ENCODE data around the gene SHC4. TPM values are rescaled to one million over a fixed set of nuclear protein-coding genes. Genes with fewer than 3 reads are reported as not detected.

Gene SHC4
- polyA plus RNA-seq, 1 of the 3 experiments (the other 2 are of a cell fraction): 1.6 TPM

DNA sequence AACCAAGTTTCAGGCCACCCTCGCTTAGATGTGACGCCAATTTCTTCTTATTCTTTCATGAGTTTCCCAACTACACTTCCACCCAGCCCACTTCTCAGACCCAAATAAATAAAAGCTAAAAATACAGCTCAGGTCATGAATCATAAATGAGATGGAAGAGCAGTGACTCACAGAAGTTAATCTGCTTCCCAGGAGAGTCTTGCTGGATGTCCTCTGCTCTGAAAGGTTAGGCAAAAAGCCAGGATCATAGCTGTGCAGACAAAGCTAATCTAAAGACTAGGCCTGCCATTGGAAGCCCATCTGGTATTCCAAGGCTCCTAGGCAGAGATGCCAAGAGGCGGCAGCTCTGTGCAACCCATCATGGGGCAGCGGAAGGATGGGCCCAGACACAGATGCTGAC lies 24.1 kb downstream of the SHC4 start (continued):
- TF ChIP-seq TAF1 (IDR thresholded peaks at IDR 0.05; ENCODE audit: borderline replicate concordance, low read depth, low read length) (no peak), TCF12 (IDR thresholded peaks at IDR 0.05) (peak; percentile 88), GABPA (IDR thresholded peaks at IDR 0.05; ENCODE audit: low read depth) (no peak), RAD21 (IDR thresholded peaks at IDR 0.05; ENCODE audit: low read length) (no peak), CHD2 (IDR thresholded peaks at IDR 0.05; ENCODE audit: low read length, partially characterized antibody) (no peak), MEF2A (IDR thresholded peaks at IDR 0.05; ENCODE audit: borderline replicate concordance, low read depth) (peak; percentile 86), MXI1 (IDR thresholded peaks at IDR 0.05; ENCODE audit: low read depth, low read length) (no peak)
- TF ChIP-seq, protein P1, sequence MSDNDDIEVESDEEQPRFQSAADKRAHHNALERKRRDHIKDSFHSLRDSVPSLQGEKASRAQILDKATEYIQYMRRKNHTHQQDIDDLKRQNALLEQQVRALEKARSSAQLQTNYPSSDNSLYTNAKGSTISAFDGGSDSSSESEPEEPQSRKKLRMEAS (IDR thresholded peaks at IDR 0.05; ENCODE audit: low read depth): peak; percentile 64
- TF ChIP-seq, protein P2, sequence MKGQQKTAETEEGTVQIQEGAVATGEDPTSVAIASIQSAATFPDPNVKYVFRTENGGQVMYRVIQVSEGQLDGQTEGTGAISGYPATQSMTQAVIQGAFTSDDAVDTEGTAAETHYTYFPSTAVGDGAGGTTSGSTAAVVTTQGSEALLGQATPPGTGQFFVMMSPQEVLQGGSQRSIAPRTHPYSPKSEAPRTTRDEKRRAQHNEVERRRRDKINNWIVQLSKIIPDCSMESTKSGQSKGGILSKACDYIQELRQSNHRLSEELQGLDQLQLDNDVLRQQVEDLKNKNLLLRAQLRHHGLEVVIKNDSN (IDR thresholded peaks at IDR 0.05; ENCODE audit: borderline replicate concordance, low read depth): no peak

DNA sequence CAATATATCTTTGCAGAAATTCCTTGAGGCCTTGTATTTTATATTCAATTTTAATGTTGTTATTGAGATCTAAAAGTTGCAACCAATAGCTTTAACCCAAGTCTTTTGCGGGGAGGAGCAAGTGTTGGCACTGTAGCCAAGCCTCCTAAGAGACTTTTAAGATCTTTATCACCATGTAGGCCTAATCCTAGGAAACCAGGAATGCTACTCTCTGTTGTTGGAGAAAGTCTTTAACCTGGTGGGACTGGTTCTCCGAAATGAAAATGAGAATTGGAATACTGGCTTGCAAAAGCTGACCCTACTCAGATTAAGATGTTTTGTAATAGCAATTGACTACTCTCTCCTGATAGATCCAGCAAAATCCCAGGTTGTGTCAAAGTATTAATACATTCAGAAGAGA lies 25.8 kb downstream of the SHC4 start:
- peaks cover 36% of the 10 kb centered on the region for H3F3A ChIP-seq (replicated peaks; ENCODE audit: insufficient read depth)
- no peak overlapping the region for H3K9ac ChIP-seq
- H3K4me1 ChIP-seq (ENCODE audit: control insufficient read depth in 1 of 2, insufficient read depth in 2 of 2, low read depth in 1 of 2, low read length in 1 of 2): peaks cover 0 to 55% of the 10 kb centered on the region in 2 experiments; a peak in 2 of 4 replicates
- H3K79me2 ChIP-seq (ENCODE audit: insufficient read depth): no peaks in the 10 kb centered on the region
- WGBS (ENCODE audit: low lambda C conversion rate): 68% methylated on average over 2 of the region's 2 CpGs
- no peak for DNase-seq
- ChIA-PET CTCF (interaction anchor here (1.5 kb wide), 1 partner anchor 8 kb away, joined by 3 read pairs; no protein-coding TSS in a partner anchor), POLR2A (no interaction called here)
- H3K9me3 ChIP-seq: no peaks in the 10 kb centered on the region
- H3K9me2 ChIP-seq: no peaks in the 10 kb centered on the region
- TF ChIP-seq RCOR1 (IDR thresholded peaks at IDR 0.05; ENCODE audit: low read length) (no peak), TEAD4 (IDR thresholded peaks at IDR 0.05; ENCODE audit: borderline replicate concordance, insufficient read depth) (no peak), GABPA (IDR thresholded peaks at IDR 0.05; ENCODE audit: low read depth) (no peak), SMC3 (IDR thresholded peaks at IDR 0.05; ENCODE audit: low read depth, low read length) (no peak), TCF12 (IDR thresholded peaks at IDR 0.05) (no peak), NRF1 (IDR thresholded peaks at IDR 0.05; ENCODE audit: low read depth, low read length) (no peak), FOSL2 (IDR thresholded peaks at IDR 0.05; ENCODE audit: borderline replicate concordance, low read depth) (no peak), RFX5 (IDR thresholded peaks at IDR 0.05; ENCODE audit: low read length) (no peak), RAD21 (IDR thresholded peaks at IDR 0.05; ENCODE audit: low read length) (no peak), JUND (IDR thresholded peaks at IDR 0.05) (no peak), EZH2phosphoT487 (IDR thresholded peaks at IDR 0.05; ENCODE audit: borderline replicate concordance, low read depth) (no peak), YY1 (IDR thresholded peaks at IDR 0.05; ENCODE audit: low read depth) (no peak)
- TF ChIP-seq, protein P3, sequence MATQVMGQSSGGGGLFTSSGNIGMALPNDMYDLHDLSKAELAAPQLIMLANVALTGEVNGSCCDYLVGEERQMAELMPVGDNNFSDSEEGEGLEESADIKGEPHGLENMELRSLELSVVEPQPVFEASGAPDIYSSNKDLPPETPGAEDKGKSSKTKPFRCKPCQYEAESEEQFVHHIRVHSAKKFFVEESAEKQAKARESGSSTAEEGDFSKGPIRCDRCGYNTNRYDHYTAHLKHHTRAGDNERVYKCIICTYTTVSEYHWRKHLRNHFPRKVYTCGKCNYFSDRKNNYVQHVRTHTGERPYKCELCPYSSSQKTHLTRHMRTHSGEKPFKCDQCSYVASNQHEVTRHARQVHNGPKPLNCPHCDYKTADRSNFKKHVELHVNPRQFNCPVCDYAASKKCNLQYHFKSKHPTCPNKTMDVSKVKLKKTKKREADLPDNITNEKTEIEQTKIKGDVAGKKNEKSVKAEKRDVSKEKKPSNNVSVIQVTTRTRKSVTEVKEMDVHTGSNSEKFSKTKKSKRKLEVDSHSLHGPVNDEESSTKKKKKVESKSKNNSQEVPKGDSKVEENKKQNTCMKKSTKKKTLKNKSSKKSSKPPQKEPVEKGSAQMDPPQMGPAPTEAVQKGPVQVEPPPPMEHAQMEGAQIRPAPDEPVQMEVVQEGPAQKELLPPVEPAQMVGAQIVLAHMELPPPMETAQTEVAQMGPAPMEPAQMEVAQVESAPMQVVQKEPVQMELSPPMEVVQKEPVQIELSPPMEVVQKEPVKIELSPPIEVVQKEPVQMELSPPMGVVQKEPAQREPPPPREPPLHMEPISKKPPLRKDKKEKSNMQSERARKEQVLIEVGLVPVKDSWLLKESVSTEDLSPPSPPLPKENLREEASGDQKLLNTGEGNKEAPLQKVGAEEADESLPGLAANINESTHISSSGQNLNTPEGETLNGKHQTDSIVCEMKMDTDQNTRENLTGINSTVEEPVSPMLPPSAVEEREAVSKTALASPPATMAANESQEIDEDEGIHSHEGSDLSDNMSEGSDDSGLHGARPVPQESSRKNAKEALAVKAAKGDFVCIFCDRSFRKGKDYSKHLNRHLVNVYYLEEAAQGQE (IDR thresholded peaks at IDR 0.05; ENCODE audit: low read depth, low read length): no peak
- TF ChIP-seq, protein P4, sequence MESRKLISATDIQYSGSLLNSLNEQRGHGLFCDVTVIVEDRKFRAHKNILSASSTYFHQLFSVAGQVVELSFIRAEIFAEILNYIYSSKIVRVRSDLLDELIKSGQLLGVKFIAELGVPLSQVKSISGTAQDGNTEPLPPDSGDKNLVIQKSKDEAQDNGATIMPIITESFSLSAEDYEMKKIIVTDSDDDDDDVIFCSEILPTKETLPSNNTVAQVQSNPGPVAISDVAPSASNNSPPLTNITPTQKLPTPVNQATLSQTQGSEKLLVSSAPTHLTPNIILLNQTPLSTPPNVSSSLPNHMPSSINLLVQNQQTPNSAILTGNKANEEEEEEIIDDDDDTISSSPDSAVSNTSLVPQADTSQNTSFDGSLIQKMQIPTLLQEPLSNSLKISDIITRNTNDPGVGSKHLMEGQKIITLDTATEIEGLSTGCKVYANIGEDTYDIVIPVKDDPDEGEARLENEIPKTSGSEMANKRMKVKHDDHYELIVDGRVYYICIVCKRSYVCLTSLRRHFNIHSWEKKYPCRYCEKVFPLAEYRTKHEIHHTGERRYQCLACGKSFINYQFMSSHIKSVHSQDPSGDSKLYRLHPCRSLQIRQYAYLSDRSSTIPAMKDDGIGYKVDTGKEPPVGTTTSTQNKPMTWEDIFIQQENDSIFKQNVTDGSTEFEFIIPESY (IDR thresholded peaks at IDR 0.05; ENCODE audit: borderline replicate concordance, low read depth): no peak
- TF ChIP-seq, protein P5, sequence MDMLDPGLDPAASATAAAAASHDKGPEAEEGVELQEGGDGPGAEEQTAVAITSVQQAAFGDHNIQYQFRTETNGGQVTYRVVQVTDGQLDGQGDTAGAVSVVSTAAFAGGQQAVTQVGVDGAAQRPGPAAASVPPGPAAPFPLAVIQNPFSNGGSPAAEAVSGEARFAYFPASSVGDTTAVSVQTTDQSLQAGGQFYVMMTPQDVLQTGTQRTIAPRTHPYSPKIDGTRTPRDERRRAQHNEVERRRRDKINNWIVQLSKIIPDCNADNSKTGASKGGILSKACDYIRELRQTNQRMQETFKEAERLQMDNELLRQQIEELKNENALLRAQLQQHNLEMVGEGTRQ (IDR thresholded peaks at IDR 0.05; ENCODE audit: borderline replicate concordance, low read depth, low read length): no peak
- H3K4me3 ChIP-seq (ENCODE audit: low read depth in 2 of 2, low read length in 1 of 2): no peak overlapping the region
- H3K4me2 ChIP-seq: 0 out of 2 replicates have a peak overlapping the region, but pooled peaks have one; percentile 18
- no peaks in the 10 kb centered on the region for H4K20me1 ChIP-seq (ENCODE audit: insufficient read depth)
- peak overlapping the region in 1 of 2 experiments; percentile 96; a peak in 2 of 4 replicates for H3K27ac ChIP-seq (ENCODE audit: low read depth in 2 of 2, low read length in 1 of 2)
- no peaks in the 10 kb centered on the region for H3K27me3 ChIP-seq (ENCODE audit: insufficient read depth)
- H3K36me3 ChIP-seq (replicated peaks in 1 of 2; ENCODE audit: control insufficient read depth in 1 of 2, insufficient read depth in 2 of 2, low read length in 1 of 2): no peaks in the 10 kb centered on the region
- no peak overlapping the region for H2AFZ ChIP-seq (ENCODE audit: low read depth)
